A673 (cell line): ENCODE results near the gene DLX5.

ENCODE experiments used
- EZH2 ChIP-seq: fragments of 200-600 bp; sonication (generic); IDR thresholded peaks from 2 replicates; pipeline ENCODE4 v1.6.1; 2017; ENCODE audit warnings: borderline replicate concordance, low read depth, mild to moderate bottlenecking, mixed read lengths, antibody characterized with exemption, low read length; ENCODE audit not compliant: poor library complexity, severe bottlenecking
- TF ChIP-seq, protein P1 (sequence below): fragments of 300-800, 200-600 bp; sonication (generic); conservative IDR thresholded peaks from 2 replicates; pipeline ENCODE4 v1.5.1; 2017; ENCODE audit warnings: low read depth, mild to moderate bottlenecking, antibody characterized with exemption, low read length, moderate library complexity, mixed read lengths

- TF ChIP-seq, protein P1, sequence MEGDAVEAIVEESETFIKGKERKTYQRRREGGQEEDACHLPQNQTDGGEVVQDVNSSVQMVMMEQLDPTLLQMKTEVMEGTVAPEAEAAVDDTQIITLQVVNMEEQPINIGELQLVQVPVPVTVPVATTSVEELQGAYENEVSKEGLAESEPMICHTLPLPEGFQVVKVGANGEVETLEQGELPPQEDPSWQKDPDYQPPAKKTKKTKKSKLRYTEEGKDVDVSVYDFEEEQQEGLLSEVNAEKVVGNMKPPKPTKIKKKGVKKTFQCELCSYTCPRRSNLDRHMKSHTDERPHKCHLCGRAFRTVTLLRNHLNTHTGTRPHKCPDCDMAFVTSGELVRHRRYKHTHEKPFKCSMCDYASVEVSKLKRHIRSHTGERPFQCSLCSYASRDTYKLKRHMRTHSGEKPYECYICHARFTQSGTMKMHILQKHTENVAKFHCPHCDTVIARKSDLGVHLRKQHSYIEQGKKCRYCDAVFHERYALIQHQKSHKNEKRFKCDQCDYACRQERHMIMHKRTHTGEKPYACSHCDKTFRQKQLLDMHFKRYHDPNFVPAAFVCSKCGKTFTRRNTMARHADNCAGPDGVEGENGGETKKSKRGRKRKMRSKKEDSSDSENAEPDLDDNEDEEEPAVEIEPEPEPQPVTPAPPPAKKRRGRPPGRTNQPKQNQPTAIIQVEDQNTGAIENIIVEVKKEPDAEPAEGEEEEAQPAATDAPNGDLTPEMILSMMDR = no peak
- TF ChIP-seq EZH2 = no peak
Measured at GRCh38 chr7:96996111-96996957, 28.3 kb downstream of the DLX5 start.
